Panc1 (cell line): ENCODE results near the gene FAM180B.

Source experiments
- SIN3A ChIP-seq: IDR thresholded peaks from 2 replicates; pipeline ENCODE4 v1.6.1; 2012; ENCODE audit warnings: low read depth, mild to moderate bottlenecking, low read length, moderate library complexity, borderline replicate concordance; ENCODE audit not compliant: insufficient read depth
- TF ChIP-seq, protein P1 (sequence below): fragments of 450-650 bp; IDR thresholded peaks from 2 replicates; pipeline ENCODE4 v1.5.1; 2017; ENCODE audit warnings: mild to moderate bottlenecking
- TF ChIP-seq, protein P2 (sequence below), 2 experiments: IDR thresholded peaks; 2 replicates each; pipeline ENCODE4 v1.6.1; 2011 to 2012; ENCODE audit warnings: low read depth in 2 of 2, control low read depth in 1 of 2, low read length in 1 of 2, mild to moderate bottlenecking in 1 of 2, moderate library complexity in 1 of 2; ENCODE audit not compliant: insufficient read depth in 1 of 2

DNA sequence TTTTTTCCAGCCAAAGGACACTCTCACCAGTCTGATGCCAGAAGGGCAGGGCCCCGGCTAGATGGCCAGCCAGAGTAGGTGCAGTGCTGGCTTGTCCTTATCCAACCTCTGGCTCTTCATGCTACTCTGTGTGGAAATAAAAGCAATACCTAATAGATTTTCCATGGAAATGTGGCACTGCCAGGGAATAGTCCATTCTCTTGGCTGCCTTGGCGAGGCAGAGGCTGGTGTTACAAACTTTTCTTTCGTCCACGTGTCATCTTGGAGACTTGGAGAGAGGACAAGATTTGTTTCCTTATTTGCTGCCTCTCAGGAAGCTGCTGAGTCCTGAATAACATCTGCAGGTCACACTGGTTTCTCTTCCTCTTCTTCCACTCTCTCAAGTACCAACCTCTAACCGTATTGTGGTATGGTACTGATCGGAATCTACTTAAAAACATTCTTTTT lies 24.9 kb downstream of the FAM180B start:
- TF ChIP-seq, protein P1, sequence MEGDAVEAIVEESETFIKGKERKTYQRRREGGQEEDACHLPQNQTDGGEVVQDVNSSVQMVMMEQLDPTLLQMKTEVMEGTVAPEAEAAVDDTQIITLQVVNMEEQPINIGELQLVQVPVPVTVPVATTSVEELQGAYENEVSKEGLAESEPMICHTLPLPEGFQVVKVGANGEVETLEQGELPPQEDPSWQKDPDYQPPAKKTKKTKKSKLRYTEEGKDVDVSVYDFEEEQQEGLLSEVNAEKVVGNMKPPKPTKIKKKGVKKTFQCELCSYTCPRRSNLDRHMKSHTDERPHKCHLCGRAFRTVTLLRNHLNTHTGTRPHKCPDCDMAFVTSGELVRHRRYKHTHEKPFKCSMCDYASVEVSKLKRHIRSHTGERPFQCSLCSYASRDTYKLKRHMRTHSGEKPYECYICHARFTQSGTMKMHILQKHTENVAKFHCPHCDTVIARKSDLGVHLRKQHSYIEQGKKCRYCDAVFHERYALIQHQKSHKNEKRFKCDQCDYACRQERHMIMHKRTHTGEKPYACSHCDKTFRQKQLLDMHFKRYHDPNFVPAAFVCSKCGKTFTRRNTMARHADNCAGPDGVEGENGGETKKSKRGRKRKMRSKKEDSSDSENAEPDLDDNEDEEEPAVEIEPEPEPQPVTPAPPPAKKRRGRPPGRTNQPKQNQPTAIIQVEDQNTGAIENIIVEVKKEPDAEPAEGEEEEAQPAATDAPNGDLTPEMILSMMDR = no peak
- TF ChIP-seq SIN3A = no peak
- TF ChIP-seq, protein P2, sequence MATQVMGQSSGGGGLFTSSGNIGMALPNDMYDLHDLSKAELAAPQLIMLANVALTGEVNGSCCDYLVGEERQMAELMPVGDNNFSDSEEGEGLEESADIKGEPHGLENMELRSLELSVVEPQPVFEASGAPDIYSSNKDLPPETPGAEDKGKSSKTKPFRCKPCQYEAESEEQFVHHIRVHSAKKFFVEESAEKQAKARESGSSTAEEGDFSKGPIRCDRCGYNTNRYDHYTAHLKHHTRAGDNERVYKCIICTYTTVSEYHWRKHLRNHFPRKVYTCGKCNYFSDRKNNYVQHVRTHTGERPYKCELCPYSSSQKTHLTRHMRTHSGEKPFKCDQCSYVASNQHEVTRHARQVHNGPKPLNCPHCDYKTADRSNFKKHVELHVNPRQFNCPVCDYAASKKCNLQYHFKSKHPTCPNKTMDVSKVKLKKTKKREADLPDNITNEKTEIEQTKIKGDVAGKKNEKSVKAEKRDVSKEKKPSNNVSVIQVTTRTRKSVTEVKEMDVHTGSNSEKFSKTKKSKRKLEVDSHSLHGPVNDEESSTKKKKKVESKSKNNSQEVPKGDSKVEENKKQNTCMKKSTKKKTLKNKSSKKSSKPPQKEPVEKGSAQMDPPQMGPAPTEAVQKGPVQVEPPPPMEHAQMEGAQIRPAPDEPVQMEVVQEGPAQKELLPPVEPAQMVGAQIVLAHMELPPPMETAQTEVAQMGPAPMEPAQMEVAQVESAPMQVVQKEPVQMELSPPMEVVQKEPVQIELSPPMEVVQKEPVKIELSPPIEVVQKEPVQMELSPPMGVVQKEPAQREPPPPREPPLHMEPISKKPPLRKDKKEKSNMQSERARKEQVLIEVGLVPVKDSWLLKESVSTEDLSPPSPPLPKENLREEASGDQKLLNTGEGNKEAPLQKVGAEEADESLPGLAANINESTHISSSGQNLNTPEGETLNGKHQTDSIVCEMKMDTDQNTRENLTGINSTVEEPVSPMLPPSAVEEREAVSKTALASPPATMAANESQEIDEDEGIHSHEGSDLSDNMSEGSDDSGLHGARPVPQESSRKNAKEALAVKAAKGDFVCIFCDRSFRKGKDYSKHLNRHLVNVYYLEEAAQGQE (IDR thresholded peaks at IDR 0.05; ENCODE audit: insufficient read depth in 1 of 2, low read depth in 2 of 2, low read length in 1 of 2) = no peak
